Inflammatory macrophage treated with lipopolysaccharide for 4 hours (primary cell): ENCODE measurements around the gene C3orf70.

ENCODE experiments used
- DNase-seq: peaks from one replicate; pipeline ENCODE4 v3.0.0-alpha.2; 2020

The C3orf70 gene

DNA sequence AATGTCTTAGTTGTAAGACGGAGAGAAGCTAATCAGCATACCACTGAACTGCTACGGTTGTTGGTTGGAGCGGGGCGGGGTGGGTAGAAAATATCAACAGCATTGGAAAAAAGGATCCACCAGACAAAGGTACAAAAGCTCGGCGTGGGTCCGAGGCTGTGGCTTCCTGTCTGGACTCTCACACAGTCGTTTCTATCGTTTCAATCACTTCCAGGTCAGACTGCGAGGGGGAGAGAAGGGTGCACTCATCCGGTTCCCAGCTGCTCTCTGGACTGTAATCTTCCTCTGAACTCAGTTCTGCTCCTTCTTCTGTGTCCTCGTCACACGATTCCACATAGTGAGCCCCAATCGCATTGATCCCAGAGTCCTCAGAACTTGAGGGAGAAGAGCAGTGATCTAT is 70.0 kb downstream of the C3orf70 start:
- DNase-seq, result no peak

DNA sequence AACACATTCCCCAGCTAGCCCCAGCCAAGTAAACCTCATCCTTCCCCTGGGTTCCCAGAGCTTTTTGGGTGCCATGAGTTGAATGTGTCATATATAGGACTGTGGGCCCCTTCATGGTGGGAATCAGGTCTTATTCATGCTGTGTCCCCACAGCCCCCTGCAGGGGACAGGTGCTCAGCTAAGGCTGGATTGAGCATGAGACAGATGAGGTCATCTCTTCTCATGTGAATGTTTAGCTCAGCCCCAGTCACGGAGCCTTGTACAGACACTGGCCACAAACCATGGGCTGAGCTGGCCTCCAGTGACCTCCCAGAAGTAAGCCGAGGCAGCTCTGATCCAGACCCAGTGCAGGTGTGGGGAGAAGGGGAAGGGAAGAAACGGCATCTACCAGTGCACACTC is 70.7 kb downstream of the C3orf70 start:
- DNase-seq, result no peak

DNA sequence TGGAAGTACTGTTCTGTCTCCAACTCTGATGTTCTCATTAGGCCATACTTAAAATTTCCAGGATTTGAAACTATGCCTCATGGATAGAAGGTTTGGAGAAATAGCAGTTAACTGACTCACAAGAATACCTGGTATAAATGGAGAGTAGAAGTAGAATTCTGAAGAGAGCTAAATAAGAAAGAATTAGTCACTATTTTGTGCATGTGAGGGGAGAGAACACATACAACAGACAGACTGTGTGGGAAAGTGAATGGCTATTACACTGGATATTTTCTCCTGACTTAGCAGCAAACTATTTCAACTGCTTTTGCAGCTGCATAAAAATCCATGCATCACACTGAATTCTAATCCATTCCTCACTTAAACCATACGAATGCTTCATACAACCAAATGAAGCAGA is 71.3 kb downstream of the C3orf70 start:
- no peak for DNase-seq

DNA sequence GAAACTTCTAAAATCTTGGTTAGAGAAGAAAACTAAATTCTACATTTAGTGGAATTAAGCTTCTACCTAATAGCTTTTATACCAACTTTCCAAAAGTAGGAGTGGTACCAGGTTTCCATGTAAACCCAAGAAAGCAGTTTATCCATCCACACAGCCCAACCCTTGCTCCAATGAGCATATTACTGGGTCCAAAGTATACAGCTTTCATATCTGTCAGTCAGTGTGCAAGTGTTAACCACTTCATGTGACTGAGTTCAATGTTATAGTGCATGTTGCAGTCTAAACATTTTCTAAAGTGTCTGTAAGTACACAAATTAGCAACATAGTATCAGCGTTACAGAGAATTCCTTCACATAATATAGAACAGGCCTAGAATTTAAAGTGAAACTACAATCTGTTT is 73.2 kb downstream of the C3orf70 start:
- no peak for DNase-seq

DNA sequence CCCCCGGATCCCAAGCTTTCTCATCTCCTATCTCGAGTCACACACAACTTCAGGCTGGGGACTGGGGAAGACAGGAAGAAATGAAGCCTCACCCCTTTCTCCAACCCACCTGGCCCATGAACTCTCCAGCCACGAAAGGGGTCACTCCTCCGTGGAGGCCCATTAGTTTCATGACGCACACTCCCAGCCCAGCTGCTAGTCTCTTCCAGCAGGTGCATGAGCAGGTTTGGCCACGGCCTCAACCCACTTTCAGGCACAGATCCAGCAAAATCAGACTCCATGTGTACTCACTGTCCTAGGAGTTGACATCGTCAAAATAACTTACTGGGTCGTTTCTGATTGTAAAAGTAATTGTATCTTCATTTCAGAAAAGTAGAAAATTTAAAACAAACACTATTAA is 76.6 kb downstream of the C3orf70 start:
- no peak for DNase-seq

DNA sequence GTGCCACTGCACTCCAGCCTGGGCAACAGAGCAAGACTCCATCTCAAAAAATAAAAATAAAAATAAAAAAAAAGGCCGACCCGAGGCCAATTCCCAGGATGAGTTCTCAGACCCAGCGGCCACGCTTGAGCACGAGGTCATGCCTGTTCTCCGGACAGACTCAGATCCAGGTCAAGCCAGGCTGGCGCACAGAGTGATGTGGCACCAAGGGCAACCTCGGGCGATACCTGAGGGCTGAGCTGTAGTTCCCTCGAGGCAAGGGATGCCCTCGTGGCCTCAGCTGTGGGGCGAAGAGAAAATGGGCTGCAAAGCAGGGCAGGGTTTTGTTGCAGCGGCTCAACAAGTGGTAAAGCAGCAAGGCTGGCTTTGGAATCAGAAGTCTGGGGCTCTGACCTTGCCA is 77.3 kb downstream of the C3orf70 start:
- DNase-seq, result no peak

DNA sequence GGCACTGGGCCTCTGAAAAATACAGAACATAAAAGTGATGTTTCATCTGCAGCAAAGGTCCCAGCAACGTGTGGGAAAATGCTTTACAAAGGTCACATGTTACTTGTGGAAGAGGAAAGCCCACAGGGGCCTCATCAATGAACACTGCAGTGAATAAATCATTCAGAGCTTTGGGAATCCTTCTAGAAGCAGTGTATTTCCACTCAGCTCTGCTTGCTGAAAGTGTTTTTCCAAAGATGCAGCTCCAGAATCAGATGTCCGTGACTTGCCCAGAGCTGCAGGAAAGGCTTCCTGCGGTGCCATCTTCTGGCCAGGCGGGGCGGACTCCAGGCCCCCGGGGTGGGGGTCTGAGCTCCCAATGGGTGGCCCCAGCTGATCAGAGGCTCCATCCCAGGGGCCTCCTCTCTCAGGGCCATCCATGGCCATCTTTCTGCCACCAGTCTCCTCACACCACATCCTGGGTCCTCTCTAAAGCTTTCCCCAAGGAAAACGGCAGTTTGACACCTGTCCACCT is 81.5 kb downstream of the C3orf70 start:
- no peak for DNase-seq

DNA sequence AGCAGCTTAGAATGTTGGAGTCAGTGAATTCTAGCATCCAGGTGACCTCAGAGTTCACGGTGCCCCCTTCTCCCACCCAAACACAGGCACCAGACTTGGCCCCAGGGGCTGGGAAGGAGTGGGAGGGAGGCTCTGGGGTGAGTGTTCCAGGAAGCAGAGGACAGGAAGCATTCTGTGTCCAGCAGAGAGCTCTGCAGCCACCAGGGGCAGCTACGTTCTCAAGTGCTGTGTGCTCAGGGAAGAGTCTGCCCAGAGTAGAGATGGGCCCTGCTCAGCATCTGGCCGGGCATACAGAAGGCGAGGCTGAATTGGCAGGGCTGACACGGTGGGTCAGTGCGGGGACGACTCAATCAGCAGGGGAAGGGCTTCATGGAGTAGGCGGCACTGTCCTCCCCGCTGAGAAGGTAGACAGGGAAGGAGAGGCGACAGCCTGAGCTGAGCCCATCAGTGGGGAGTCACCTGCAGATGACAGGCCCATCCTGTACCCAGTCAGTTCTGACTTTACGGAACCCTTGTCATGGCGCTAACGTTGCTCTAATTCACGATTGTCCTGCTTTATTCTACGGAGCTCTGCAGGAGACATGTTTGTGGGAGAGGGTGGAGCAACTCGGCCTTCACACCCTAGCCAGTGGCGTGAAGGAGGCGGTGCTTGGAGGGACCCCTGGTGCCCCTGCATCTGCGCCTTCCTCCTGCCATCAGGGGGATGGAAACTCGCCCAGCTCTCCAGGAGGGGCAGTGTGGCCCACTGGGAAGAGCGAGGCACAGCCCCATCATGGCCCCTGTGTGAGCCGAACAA is 82.2 kb downstream of the C3orf70 start:
- no peak for DNase-seq

GRCh38 chr3:185069037-185070030 is 83.5 kb downstream of the C3orf70 start:
- DNase-seq, result no peak

DNA sequence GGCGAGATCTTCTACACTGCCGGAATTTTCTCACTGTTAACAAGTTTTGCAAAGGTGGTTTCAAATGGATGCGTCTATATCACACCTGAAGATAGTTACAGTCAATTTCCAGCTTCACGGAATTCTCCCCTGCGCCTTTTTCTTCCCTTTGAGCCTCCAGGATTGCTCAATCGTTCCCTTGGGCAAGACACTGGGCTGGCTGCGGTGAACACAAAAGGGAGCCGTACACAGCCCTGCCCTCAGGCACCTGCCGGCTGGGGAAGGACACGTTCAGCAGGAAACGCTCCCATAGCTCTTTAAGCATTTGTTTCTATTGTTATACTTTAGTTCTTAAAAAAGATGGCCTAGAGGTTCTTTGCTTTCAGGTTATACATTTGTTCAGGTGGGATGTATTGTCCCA is 85.7 kb downstream of the C3orf70 start:
- DNase-seq, result no peak

GRCh38 chr3:185066251-185066650 is 86.6 kb downstream of the C3orf70 start:
- no peak for DNase-seq

DNA sequence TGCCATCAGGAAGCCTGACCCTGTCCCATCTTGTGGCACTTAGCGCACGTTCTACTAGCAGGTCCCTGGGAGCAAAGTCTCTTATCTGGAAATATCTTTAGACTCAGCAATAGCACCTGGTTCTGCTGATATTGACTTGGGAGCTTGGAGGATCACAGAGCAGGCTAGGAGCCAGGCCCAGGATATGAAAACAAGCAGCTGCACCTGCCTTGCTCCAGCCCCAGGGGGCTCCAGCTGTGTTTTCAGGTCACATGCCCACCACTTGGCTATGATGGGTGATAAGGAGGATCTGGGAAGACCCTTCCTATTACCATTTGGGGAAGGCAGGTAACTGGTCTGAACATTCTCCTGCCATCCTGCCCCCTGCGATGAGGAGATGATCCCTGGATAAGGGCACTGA is 87.8 kb downstream of the C3orf70 start:
- DNase-seq, result no peak

DNA sequence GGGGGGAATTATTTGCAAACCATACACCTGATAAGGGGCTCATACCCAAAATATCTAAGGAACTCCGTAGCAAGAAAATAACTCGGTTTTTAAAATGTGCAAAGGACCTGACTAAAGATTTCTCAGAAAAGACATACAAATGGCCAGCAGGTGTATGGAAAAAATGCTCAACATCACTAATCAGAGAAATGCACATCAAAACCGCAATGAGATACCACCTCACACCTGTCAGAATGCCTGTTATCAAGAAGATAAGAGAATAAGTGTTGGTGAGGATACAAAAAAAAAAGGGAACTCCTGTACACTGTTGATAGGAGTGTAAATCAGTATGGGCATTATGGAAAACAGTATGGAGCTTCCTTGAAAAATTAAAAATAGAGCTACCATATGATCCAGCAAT is 89.4 kb downstream of the C3orf70 start:
- no peak for DNase-seq

DNA sequence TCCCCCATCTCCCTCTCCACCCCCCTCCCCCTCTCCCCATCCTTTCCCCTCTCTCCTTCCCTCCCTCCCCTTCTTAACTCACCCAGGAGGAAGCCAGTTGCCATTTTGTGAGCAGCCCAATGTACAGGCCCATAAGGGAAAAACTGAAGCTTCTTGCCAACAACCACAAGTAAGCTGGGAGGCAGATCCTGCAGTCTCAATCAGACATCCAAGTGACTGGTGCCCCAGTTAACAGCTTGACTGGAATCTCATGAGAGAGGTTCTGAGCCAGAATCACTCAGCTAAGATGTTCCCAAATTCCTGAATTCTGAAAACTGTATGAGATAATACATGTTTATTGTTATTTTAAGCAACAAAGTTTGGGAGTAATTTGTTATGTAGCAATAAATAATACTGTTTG is 90.7 kb downstream of the C3orf70 start:
- DNase-seq, result no peak

DNA sequence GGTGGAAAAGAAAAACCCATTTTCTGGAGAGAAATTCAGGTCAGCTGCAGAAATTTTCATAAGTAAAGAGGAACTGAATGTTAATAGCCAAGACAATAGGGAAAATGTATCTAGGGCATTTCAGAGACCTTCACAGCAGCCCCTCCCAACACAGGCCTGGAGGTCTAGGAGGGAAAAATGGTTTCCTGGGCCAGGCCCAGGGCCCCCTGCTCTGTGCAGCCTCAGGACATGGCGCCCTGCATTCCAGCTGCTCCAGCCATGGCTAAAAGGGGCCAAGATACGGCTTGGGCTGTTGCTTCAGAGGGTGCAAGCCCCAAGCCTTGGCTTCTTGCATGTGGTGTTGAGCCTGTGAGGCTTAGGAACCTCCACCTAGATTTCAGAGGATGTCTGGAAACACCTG is 92.2 kb downstream of the C3orf70 start:
- no peak for DNase-seq

DNA sequence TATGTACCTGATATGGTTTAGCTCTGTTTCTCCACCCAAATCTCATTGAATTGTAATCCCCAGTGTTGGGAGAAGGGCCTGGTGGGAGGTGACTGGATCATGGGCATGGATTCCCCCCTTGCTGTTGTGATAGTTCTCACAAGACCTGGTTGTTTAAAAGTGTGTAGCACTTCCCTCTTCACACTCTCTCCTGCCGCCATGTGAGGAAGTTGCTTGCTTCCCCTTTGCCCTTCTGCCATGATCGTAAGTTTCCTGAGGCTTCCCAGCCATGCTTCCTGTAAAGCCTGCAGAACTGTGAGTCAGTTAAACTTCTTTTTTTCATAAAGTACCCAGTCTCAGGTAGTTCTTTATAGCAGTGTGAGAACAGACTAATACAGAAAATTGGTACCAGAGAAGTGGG is 93.1 kb downstream of the C3orf70 start:
- peak; percentile 35 for DNase-seq

- peak; percentile 67 for DNase-seq
Observed at GRCh38 chr3:185058796-185059195, 94.1 kb downstream of the C3orf70 start.

DNA sequence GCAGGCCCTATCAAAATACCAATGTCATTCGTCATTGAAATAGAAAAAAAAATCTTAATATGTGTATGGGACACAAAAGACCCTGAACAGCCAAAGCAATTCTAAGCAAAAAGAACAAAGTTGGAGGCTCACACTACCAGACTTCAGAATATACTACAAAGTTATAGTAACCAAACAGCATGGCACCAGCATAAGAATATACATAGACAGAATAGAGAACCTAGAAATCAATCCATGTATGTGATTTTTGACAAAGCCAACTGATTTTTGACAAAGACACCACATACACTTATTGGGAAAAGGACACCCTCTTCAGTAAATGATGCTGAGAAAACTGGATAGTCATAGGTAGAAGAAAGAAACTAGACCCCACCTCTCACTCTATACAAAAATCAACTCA is 95.0 kb downstream of the C3orf70 start:
- no peak for DNase-seq

DNA sequence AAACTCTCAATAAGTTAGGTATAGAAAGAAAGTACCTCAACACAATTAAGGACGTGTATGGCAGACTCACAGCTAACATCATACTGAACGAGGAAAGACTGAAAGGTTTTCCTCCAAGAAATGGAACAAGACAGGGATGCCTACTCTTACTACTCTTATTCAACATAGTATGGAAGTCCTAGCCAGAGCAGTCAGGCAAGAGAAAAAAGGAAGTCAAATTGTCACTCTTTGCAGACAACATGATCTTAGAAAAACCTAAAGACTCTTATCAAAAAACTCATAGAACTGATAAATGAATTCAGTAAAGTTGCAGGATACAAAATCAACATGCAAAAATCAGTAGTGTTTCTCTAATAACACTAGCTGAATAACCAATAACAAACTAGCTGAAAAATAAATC is 96.0 kb downstream of the C3orf70 start:
- DNase-seq, result no peak

DNA sequence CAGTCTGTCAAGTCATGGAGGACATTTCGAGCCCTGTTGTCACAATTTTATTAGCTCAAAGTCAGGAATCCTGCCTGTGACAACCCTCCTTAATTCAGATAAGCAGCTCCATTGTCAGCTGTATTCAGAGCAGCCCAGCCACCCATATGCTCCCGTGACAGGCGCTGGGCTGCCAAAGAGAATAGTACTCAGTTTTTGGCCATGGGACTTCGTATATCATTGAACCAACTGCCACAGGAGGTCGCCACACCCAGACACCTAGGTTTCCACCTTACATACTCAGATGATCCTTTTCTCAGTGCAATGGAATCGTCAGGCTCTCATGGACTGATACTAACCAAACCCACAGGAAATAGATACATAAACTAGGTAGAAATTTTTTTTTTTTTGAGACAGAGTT is 100.2 kb downstream of the C3orf70 start:
- DNase-seq, result no peak

DNA sequence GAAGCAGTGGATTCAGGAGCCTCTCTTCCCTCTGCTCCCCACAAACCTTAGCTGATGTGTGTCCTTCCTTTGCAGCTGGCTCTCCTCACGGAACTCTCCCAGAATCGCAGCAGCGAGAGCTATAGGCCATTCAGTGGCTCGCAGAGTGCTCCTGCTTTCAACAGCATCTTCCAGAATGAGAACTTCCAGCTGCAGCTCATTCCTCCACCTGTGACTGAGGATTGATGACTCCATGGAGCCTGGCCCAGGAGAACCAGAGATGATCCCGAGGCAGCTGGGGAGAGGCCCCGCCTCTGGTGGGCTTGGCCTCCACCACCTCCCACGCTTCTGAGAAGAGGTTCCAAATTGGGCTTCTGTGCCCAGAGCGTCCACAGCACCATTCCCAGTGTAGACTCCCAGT is 101.1 kb downstream of the C3orf70 start:
- no peak for DNase-seq

DNA sequence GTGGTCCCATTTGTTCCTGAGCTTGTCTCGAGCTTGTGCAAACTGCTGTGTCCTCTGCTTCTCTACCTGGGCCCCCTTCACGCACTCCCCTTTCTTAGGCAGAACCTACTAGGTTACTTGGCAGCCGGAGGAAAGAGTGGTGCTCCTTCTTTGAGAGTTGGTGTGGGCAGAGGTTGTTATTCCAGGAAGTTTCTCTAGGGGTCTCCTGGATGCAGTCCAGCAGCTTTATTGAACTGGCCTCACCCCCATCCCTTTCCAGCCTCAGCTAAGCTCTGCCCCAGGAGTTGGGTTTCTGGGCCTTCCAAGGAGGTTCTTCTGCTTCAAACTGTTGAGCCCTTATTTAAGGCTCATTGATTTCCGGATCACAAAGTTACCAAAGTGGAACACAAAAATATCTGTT is 103.2 kb downstream of the C3orf70 start:
- no peak for DNase-seq

DNA sequence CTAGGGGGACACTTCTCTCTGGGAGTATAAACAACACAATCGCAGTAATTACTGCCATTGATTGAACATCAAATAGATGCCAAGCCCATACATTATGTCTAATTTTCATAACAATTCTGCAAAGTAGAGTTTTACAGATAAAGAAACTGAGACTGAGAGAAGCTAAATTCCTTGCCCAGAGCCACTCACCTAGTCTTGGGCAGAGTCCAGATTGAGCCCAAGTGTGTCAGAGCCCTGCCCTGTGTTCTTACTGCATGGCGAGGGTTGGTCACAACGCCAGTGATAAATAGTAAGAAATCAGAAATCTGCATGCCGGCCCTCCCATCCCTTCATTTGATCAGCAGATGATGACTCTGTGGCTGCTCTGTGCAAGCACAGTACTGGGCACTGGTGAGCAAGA is 106.3 kb downstream of the C3orf70 start:
- DNase-seq, result no peak

DNA sequence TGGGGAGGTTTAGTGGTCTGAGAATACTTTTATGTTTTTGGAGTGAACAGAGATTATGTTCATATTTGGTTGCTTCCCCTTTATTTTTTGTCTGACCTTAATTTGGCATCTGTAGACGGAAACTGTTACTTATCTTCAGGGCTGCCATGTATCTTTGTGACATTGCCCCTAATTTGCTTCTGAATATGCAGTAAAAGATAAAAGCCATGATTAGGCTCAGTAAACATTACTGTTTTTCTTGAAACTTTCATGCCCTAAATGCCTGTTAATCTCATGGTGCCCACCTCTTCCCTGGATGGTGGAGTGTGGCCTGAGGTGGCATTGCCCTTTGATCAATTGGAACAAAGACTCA is 106.7 kb downstream of the C3orf70 start:
- DNase-seq, result no peak
